Suprapubic skin (tissue), 3 donors: Measurements from ENCODE around the gene RUNX3.

Experiments
- EP300 ChIP-seq: sonication (generic); formaldehyde crosslinking; IDR thresholded peaks from one replicate; pipeline ENCODE4 v1.6.1; 2017; ENCODE audit warnings: antibody characterized with exemption
- POLR2A ChIP-seq, 2 donors: fragments of 450-650 bp; IDR thresholded peaks; one replicate each; pipeline ENCODE4 v1.6.1; 2017; ENCODE audit warnings: antibody characterized with exemption in 2 of 2, mild to moderate bottlenecking in 2 of 2, moderate library complexity in 2 of 2
- TF ChIP-seq, protein P1 (sequence below), 2 donors: fragments of 200-600 bp in 1 of 2; fragments of 450-650 bp in 1 of 2; sonication (generic) in 1 of 2; IDR thresholded peaks; one replicate each; pipeline ENCODE4 v1.5.1; 2016 to 2019; ENCODE audit warnings: antibody characterized with exemption in 2 of 2, mild to moderate bottlenecking in 1 of 2, moderate library complexity in 1 of 2

- TF ChIP-seq, protein P1, sequence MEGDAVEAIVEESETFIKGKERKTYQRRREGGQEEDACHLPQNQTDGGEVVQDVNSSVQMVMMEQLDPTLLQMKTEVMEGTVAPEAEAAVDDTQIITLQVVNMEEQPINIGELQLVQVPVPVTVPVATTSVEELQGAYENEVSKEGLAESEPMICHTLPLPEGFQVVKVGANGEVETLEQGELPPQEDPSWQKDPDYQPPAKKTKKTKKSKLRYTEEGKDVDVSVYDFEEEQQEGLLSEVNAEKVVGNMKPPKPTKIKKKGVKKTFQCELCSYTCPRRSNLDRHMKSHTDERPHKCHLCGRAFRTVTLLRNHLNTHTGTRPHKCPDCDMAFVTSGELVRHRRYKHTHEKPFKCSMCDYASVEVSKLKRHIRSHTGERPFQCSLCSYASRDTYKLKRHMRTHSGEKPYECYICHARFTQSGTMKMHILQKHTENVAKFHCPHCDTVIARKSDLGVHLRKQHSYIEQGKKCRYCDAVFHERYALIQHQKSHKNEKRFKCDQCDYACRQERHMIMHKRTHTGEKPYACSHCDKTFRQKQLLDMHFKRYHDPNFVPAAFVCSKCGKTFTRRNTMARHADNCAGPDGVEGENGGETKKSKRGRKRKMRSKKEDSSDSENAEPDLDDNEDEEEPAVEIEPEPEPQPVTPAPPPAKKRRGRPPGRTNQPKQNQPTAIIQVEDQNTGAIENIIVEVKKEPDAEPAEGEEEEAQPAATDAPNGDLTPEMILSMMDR (IDR thresholded peaks at IDR 0.05) = no peak
- TF ChIP-seq EP300 (no peak), POLR2A (IDR thresholded peaks at IDR 0.05) (no peak)
Observed at GRCh38 chr1:24888061-24888970, 41.8 kb downstream of the RUNX3 start.
